H1 (cell line): ENCODE results near the gene ITGA3. TPM values are rescaled to one million over a fixed set of nuclear protein-coding genes. Genes with fewer than 3 reads are reported as not detected.

Experiments
- CTCF ChIA-PET: fragments of 300-600 bp; sonication (Branson Sonifier 250); formaldehyde crosslinking; loops from one replicate; lab custom pipeline; 2021; ENCODE audit not compliant: partially characterized antibody; lab: Charles Lee
- POLR2A ChIA-PET: fragments of 300-600 bp; sonication (Branson Sonifier 250); formaldehyde crosslinking; loops from one replicate; lab custom pipeline; 2021; ENCODE audit warnings: inconsistent platforms; ENCODE audit not compliant: partially characterized antibody; lab: Charles Lee
- DNase-seq, 2 experiments: peaks; one replicate each; pipeline versions ENCODE4 v3.0.0 to v3.0.0-alpha.2; 2010 to 2022; ENCODE audit warnings: low spot score in 2 of 2, low read depth in 1 of 2, mixed read lengths in 1 of 2
- FAIRE-seq: peaks from 2 replicates; lab custom pipeline; 2011; peaks lifted over from hg19 to GRCh38; lab: Jason Lieb, UNC
- H2AFZ ChIP-seq: 2 replicates; pipeline ENCODE4 v1.8.1; 2012; ENCODE audit warnings: low read length, inconsistent platforms
- H2AK5ac ChIP-seq: 2 replicates; pipeline ENCODE4 v1.6.1; 2013; ENCODE audit warnings: low read depth, low read length
- H2BK120ac ChIP-seq: replicated peaks from 2 replicates; pipeline ENCODE3; 2013; ENCODE audit warnings: low read depth, low read length, inconsistent platforms
- H2BK12ac ChIP-seq: 2 replicates; pipeline ENCODE4 v1.6.1; 2013; ENCODE audit warnings: low read depth, low read length
- H2BK15ac ChIP-seq: 2 replicates; pipeline ENCODE4 v1.6.1; 2013; ENCODE audit warnings: low read length
- H2BK20ac ChIP-seq: 2 replicates; pipeline ENCODE4 v1.6.1; 2013; ENCODE audit warnings: low read length
- H2BK5ac ChIP-seq: 2 replicates; pipeline ENCODE4 v1.6.1; 2013; ENCODE audit warnings: low read depth, low read length
- H3K14ac ChIP-seq: 2 replicates; pipeline ENCODE4 v1.6.1; 2013; ENCODE audit warnings: inconsistent platforms; ENCODE audit not compliant: insufficient read length
- H3K18ac ChIP-seq: 2 replicates; pipeline ENCODE4 v1.6.1; 2013; ENCODE audit warnings: low read length; ENCODE audit errors: extremely low read depth
- H3K23ac ChIP-seq: 2 replicates; pipeline ENCODE4 v1.6.1; 2013; ENCODE audit warnings: inconsistent platforms; ENCODE audit not compliant: insufficient read length
- H3K23me2 ChIP-seq: 2 replicates; pipeline ENCODE4 v1.6.1; 2013; ENCODE audit warnings: low read depth, low read length
- H3K27ac ChIP-seq: 2 replicates; pipeline ENCODE4 v1.6.1; 2011; ENCODE audit warnings: low read depth, low read length, inconsistent platforms
- H3K27me3 ChIP-seq, 4 experiments: replicated peaks in 1 of 4; 1 replicate in 1 of 4; 2 replicates in 3 of 4; pipeline versions ENCODE4 v1.6.1 to v1.8.1; 2011 to 2013; ENCODE audit warnings: low read length in 3 of 4, mild to moderate bottlenecking in 3 of 4, inconsistent platforms in 2 of 4, mixed read lengths in 2 of 4, moderate library complexity in 1 of 4; ENCODE audit not compliant: control insufficient read depth in 3 of 4, insufficient read depth in 3 of 4; ENCODE audit errors: extremely low read depth in 1 of 4
- H3K36me3 ChIP-seq, 4 experiments: 2 replicates each; pipeline versions ENCODE4 v1.6.1 to v1.8.1; 2011 to 2013; ENCODE audit warnings: mild to moderate bottlenecking in 4 of 4, low read length in 3 of 4, moderate library complexity in 2 of 4, control low read depth in 1 of 4, inconsistent platforms in 1 of 4; ENCODE audit not compliant: insufficient read depth in 4 of 4, control insufficient read depth in 2 of 4
- H3K4ac ChIP-seq: replicated peaks from 2 replicates; pipeline ENCODE3; 2013; ENCODE audit warnings: low read length, low read depth, mixed read lengths, inconsistent platforms; ENCODE audit not compliant: insufficient read length
- H3K4me1 ChIP-seq, 4 experiments: replicated peaks in 1 of 4; 1 replicate in 1 of 4; 2 replicates in 3 of 4; pipeline versions ENCODE4 v1.6.1 to v1.8.1; 2011 to 2013; ENCODE audit warnings: low read length in 3 of 4, inconsistent platforms in 2 of 4, mixed read lengths in 1 of 4; ENCODE audit not compliant: insufficient read depth in 4 of 4, control insufficient read depth in 3 of 4
- H3K4me2 ChIP-seq, 2 experiments: 2 replicates each; pipeline versions ENCODE4 v1.6.1 to v1.8.1; 2011 to 2013; ENCODE audit warnings: low read depth in 2 of 2, low read length in 2 of 2, control low read depth in 1 of 2, inconsistent platforms in 1 of 2, mild to moderate bottlenecking in 1 of 2; ENCODE audit not compliant: insufficient read depth in 1 of 2
- H3K4me3 ChIP-seq, 4 experiments: fragments of 200-600, 300-600 bp in 1 of 4; sonication (generic), shearing (Covaris generic), sonication (Bioruptor Twin) in 1 of 4; 2 replicates each; pipeline versions ENCODE4 v1.5.1 to v1.8.1; 2011 to 2016; ENCODE audit warnings: low read length in 4 of 4, low read depth in 3 of 4, control low read depth in 2 of 4, inconsistent platforms in 2 of 4, mild to moderate bottlenecking in 2 of 4, mixed read lengths in 1 of 4, moderate library complexity in 1 of 4; ENCODE audit not compliant: insufficient read depth in 2 of 4; ENCODE audit errors: extremely low read depth in 1 of 4
- H3K56ac ChIP-seq: replicated peaks from 2 replicates; pipeline ENCODE3; 2013; ENCODE audit warnings: low read depth, mild to moderate bottlenecking, mixed read lengths, low read length, inconsistent platforms; ENCODE audit not compliant: insufficient read length
- H3K79me1 ChIP-seq: 2 replicates; pipeline ENCODE4 v1.6.1; 2013; ENCODE audit warnings: low read depth, low read length, control low read depth
- H3K79me2 ChIP-seq, 2 experiments: 2 replicates each; pipeline versions ENCODE4 v1.6.1 to v1.8.1; 2012 to 2013; ENCODE audit warnings: low read length in 2 of 2, mild to moderate bottlenecking in 2 of 2, inconsistent platforms in 1 of 2; ENCODE audit not compliant: insufficient read depth in 2 of 2, control insufficient read depth in 1 of 2
- H3K9ac ChIP-seq, 4 experiments: replicated peaks in 1 of 4; 1 replicate in 1 of 4; 2 replicates in 3 of 4; pipeline versions ENCODE4 v1.6.1 to v1.8.1; 2011 to 2013; ENCODE audit warnings: low read depth in 3 of 4, low read length in 3 of 4, control low read depth in 2 of 4, mild to moderate bottlenecking in 2 of 4, moderate library complexity in 2 of 4, inconsistent platforms in 1 of 4; ENCODE audit errors: extremely low read depth in 1 of 4
- H3K9me3 ChIP-seq, 2 experiments: 2 replicates each; pipeline versions ENCODE4 v1.6.1 to v1.8.1; 2012 to 2013; ENCODE audit warnings: mild to moderate bottlenecking in 2 of 2, moderate library complexity in 2 of 2, control low read depth in 1 of 2, inconsistent platforms in 1 of 2, low read depth in 1 of 2, low read length in 1 of 2, mixed read lengths in 1 of 2; ENCODE audit not compliant: insufficient read depth in 2 of 2
- H4K20me1 ChIP-seq, 2 experiments: replicated peaks in 1 of 2; 2 replicates each; pipeline versions ENCODE3 to v1.8.1; 2011 to 2013; ENCODE audit warnings: inconsistent platforms in 2 of 2, low read length in 2 of 2, mild to moderate bottlenecking in 1 of 2; ENCODE audit not compliant: insufficient read depth in 2 of 2, control insufficient read depth in 1 of 2
- H4K5ac ChIP-seq: 2 replicates; pipeline ENCODE4 v1.6.1; 2013; ENCODE audit warnings: low read length, low read depth, mixed read lengths, inconsistent platforms; ENCODE audit not compliant: insufficient read length
- H4K8ac ChIP-seq: 2 replicates; pipeline ENCODE4 v1.8.0; 2013; ENCODE audit warnings: mild to moderate bottlenecking, moderate library complexity, low read length, inconsistent platforms; ENCODE audit not compliant: insufficient read depth; ENCODE audit errors: extremely low read depth
- H4K91ac ChIP-seq: replicated peaks from 2 replicates; pipeline ENCODE3; 2013; ENCODE audit warnings: low read length, mixed read lengths, inconsistent platforms; ENCODE audit not compliant: insufficient read length
- ATF2 ChIP-seq: IDR thresholded peaks from 2 replicates; pipeline ENCODE4 v1.6.1; 2012; ENCODE audit warnings: low read length, inconsistent platforms
- BACH1 ChIP-seq: IDR thresholded peaks from 2 replicates; pipeline ENCODE4 v1.6.1; 2012; ENCODE audit warnings: low read length, improper control_type of control experiment
- JUND ChIP-seq: IDR thresholded peaks from 2 replicates; pipeline ENCODE4 v1.6.1; 2011; ENCODE audit warnings: mild to moderate bottlenecking, improper control_type of control experiment, low read length
- WGBS, 2 experiments: shearing (Covaris generic) in 1 of 2; methylation state at CpG; one replicate each; pipeline versions ENCODE4 v1.1.6 to v1.1.7; 2013 to 2015; ENCODE audit warnings: low lambda C conversion rate in 2 of 2, mixed read lengths in 2 of 2, inconsistent platforms in 1 of 2, low coverage in 1 of 2, missing lambda C conversion rate in 1 of 2; ENCODE audit not compliant: insufficient replicate concordance in 2 of 2, insufficient coverage in 1 of 2, insufficient read length in 1 of 2; ENCODE audit errors: extremely low coverage in 1 of 2, missing lambda C conversion rate in 1 of 2; 5-methylcytosine and 5-hydroxymethylcytosine counted together
- polyA plus RNA-seq, 7 experiments: library from polyadenylated mRNA; depleted of rRNA in 3 of 7; stranded (reverse) in 5 of 7; unstranded in 2 of 7; fragments of >200 nt in 5 of 7; fragments of 200-250 nt in 2 of 7; gene quantifications; 1 replicate in 5 of 7; 2 replicates in 1 of 7; 4 replicates in 1 of 7; pipeline versions ENCODE4 v1.2.1 to v1.2.3, GENCODE V29; 2011 to 2013; ENCODE audit warnings: missing spikeins in 2 of 7, mixed read lengths in 2 of 7
- total RNA-seq: library from RNA; stranded (reverse); fragmentation: NEBNext Ultra II Directional; extraction: Animal tissue kit (Norgen Biotek cat#: 25700); gene quantifications from 2 replicates; pipeline ENCODE4 v1.2.1, GENCODE V29; 2021

ITGA3 gene
- total and polyA plus RNA-seq, 2 of the 8 experiments (the other 6 are each of a cell fraction or from before 2014, with no cell fraction given), result 24.0 to 24.2 TPM

GRCh38 chr17:50133028-50133768 is 77.3 kb downstream of the ITGA3 start:
- H2BK15ac ChIP-seq, result 0 out of 2 replicates have a peak overlapping the region, but pooled peaks have one; percentile 72
- no peak overlapping the region for H4K5ac ChIP-seq
- H3K9ac ChIP-seq, result no peak overlapping the region
- TF ChIP-seq JUND (peak; percentile 67; the same call in 1 of the 2 replicates), ATF2 (no peak), BACH1 (peak; percentile 29; the same call in 1 of the 2 replicates)
- H3K4me3 ChIP-seq, result no peak overlapping the region
- no peak overlapping the region for H3K14ac ChIP-seq
- DNase-seq, result no peak
- peaks cover 1 to 5% (median 1%) of the 10 kb centered on the region in 4 experiments; a peak in 4 of 8 replicates for H3K36me3 ChIP-seq
- 0 out of 2 replicates have a peak overlapping the region, but pooled peaks have one; percentile 80 for H2BK12ac ChIP-seq
- peaks cover 0 to 11% (median 2%) of the 10 kb centered on the region in 4 experiments; a peak in 4 of 7 replicates for H3K27me3 ChIP-seq
- H2BK5ac ChIP-seq, result peak overlapping the region; percentile 21; the same call in 1 of the 2 replicates
- ChIA-PET CTCF (interaction anchor here (0.7 to 21.6 kb wide), 11 partner anchors 11 to 165 kb away, joined by 3 to 299 read pairs (median 5); partner anchors contain the start of gene PPP1R9B), POLR2A (interaction anchor here (1.2 to 2.9 kb wide), 3 partner anchors 9 to 19 kb away, joined by 5 to 10 read pairs (median 9); no protein-coding TSS in a partner anchor)
- H3K4ac ChIP-seq, result no peak overlapping the region
- no peak overlapping the region for H4K91ac ChIP-seq
- H2AFZ ChIP-seq, result no peak overlapping the region
- no peak overlapping the region for H2BK120ac ChIP-seq
- no peak overlapping the region for H3K23ac ChIP-seq
- peaks cover 8 to 30% (median 22%) of the 10 kb centered on the region in 4 experiments for H3K4me1 ChIP-seq
- H3K56ac ChIP-seq, result no peak overlapping the region
- no peaks in the 10 kb centered on the region for H3K79me2 ChIP-seq
- no peaks in the 10 kb centered on the region for H3K79me1 ChIP-seq
- 46% methylated on average over 7 of the region's 7 CpGs; no CpG with 5 or more reads in 1 of the 2 experiments for WGBS, 2 experiments
- H3K9me3 ChIP-seq, result no peaks in the 10 kb centered on the region
- peak overlapping the region; percentile 20 to 47; a peak in 3 of 4 replicates for H3K4me2 ChIP-seq
- no peak overlapping the region for H3K27ac ChIP-seq
- no peak overlapping the region for H4K8ac ChIP-seq
- H3K18ac ChIP-seq, result peak overlapping the region; percentile 32
- H2BK20ac ChIP-seq, result peak overlapping the region; percentile 86; the same call in 1 of the 2 replicates
- FAIRE-seq, result peak; percentile 7
- H2AK5ac ChIP-seq, result 0 out of 2 replicates have a peak overlapping the region, but pooled peaks have one; percentile 53
- peaks cover 16% of the 10 kb centered on the region; the same call in 1 of the 2 replicates for H3K23me2 ChIP-seq
- peaks cover 0 to 3% of the 10 kb centered on the region in 2 experiments for H4K20me1 ChIP-seq
